HFFc6 (cell line): ENCODE measurements around the gene SPRED2. TPM values are rescaled to one million over a fixed set of nuclear protein-coding genes. Genes with fewer than 3 reads are reported as not detected.

Experiments
- DNase-seq: peaks from one replicate; pipeline ENCODE4 v3.0.0-alpha.2; 2018
- H3K27ac Mint-ChIP-seq: 2 replicates; pipeline ENCODE4 v1.8.0; 2020; ENCODE audit warnings: mild to moderate bottlenecking, mixed read lengths
- H3K27me3 Mint-ChIP-seq: 2 replicates; pipeline ENCODE4 v1.8.0; 2021; ENCODE audit warnings: mild to moderate bottlenecking, moderate library complexity, mixed read lengths; ENCODE audit not compliant: insufficient read depth
- H3K36me3 Mint-ChIP-seq: 2 replicates; pipeline ENCODE4 v1.8.0; 2021; ENCODE audit warnings: low read depth, mixed read lengths
- H3K4me1 Mint-ChIP-seq: 2 replicates; pipeline ENCODE4 v1.8.0; 2020; ENCODE audit warnings: low read depth, mixed read lengths
- H3K4me3 Mint-ChIP-seq: 2 replicates; pipeline ENCODE4 v1.8.0; 2020; ENCODE audit warnings: mild to moderate bottlenecking, moderate library complexity, mixed read lengths
- H3K9me3 Mint-ChIP-seq: 2 replicates; pipeline ENCODE4 v1.8.0; 2020; ENCODE audit warnings: mild to moderate bottlenecking, mixed read lengths
- CTCF ChIP-seq: fragments of 200-600 bp; sonication (generic); IDR thresholded peaks from 2 replicates; pipeline ENCODE4 v1.5.0; 2021; ENCODE audit warnings: antibody characterized with exemption, mild to moderate bottlenecking
- total RNA-seq, 6 experiments: library from RNA; stranded (reverse); fragmentation: NEBNext Ultra II Directional; extraction: Animal tissue kit (Norgen Biotek cat#: 25700); gene quantifications; 2 replicates in 1 of 6; 3 replicates in 5 of 6; pipeline ENCODE4 v1.2.3, GENCODE V29; 2021

Gene SPRED2
- total RNA-seq, 6 experiments from 2014 or later: 28.7 to 38.5 (median 33.3) TPM

GRCh38 chr2:65367524-65367923 is 64.9 kb downstream of the SPRED2 start:
- TF ChIP-seq CTCF: no peak
- peaks cover 2% of the 10 kb centered on the region; the same call in 1 of the 2 replicates for H3K27me3 Mint-ChIP-seq
- H3K4me1 Mint-ChIP-seq: peaks cover 83% of the 10 kb centered on the region
- H3K9me3 Mint-ChIP-seq: no peaks in the 10 kb centered on the region
- peak; percentile 98 for DNase-seq
- H3K36me3 Mint-ChIP-seq: peaks cover 4% of the 10 kb centered on the region; the same call in 1 of the 2 replicates
- H3K27ac Mint-ChIP-seq: peak overlapping the region; percentile 95
- H3K4me3 Mint-ChIP-seq: peak overlapping the region; percentile 85

GRCh38 chr2:65366595-65367125 is 65.7 kb downstream of the SPRED2 start:
- Mint-ChIP-seq H3K9me3 (no peaks in the 10 kb centered on the region), H3K27ac (peak overlapping the region; percentile 95), H3K36me3 (peaks cover 4% of the 10 kb centered on the region; the same call in 1 of the 2 replicates), H3K4me3 (peak overlapping the region; percentile 85), H3K4me1 (peaks cover 82% of the 10 kb centered on the region), H3K27me3 (peaks cover 2% of the 10 kb centered on the region; the same call in 1 of the 2 replicates)
- TF ChIP-seq CTCF: no peak
- DNase-seq: peak; percentile 97

GRCh38 chr2:65364986-65365733 is 67.2 kb downstream of the SPRED2 start:
- Mint-ChIP-seq H3K36me3 (peaks cover 4% of the 10 kb centered on the region; the same call in 1 of the 2 replicates), H3K4me3 (peak overlapping the region; percentile 85), H3K27me3 (peaks cover 2% of the 10 kb centered on the region; the same call in 1 of the 2 replicates), H3K9me3 (no peaks in the 10 kb centered on the region), H3K27ac (peak overlapping the region; percentile 95), H3K4me1 (peaks cover 82% of the 10 kb centered on the region)
- TF ChIP-seq CTCF: no peak
- no peak for DNase-seq

GRCh38 chr2:65363879-65364666 is 68.3 kb downstream of the SPRED2 start:
- Mint-ChIP-seq H3K4me3 (no peak overlapping the region), H3K36me3 (peaks cover 4% of the 10 kb centered on the region; the same call in 1 of the 2 replicates), H3K27me3 (peaks cover 2% of the 10 kb centered on the region; the same call in 1 of the 2 replicates), H3K9me3 (no peaks in the 10 kb centered on the region), H3K27ac (peak overlapping the region; percentile 62; the same call in 1 of the 2 replicates), H3K4me1 (peaks cover 86% of the 10 kb centered on the region)
- no peak for DNase-seq
- peak; percentile 32; the same call in 1 of the 2 replicates for TF ChIP-seq CTCF

- TF ChIP-seq CTCF: no peak
- Mint-ChIP-seq H3K4me1 (peaks cover 89% of the 10 kb centered on the region), H3K36me3 (peaks cover 4% of the 10 kb centered on the region; the same call in 1 of the 2 replicates), H3K27me3 (peaks cover 2% of the 10 kb centered on the region; the same call in 1 of the 2 replicates), H3K4me3 (peak overlapping the region; percentile 47), H3K27ac (peak overlapping the region; percentile 90), H3K9me3 (no peaks in the 10 kb centered on the region)
- peak; percentile 52 for DNase-seq
Observed at GRCh38 chr2:65361623-65362022, 70.8 kb downstream of the SPRED2 start.
